Ishikawa (cell line): ENCODE results near the gene ZMYND8.
A peak's percentile ranks its signal among the peaks of the same experiment; 100 is the strongest.

Source experiments
- CEBPB ChIP-seq: IDR thresholded peaks from 2 replicates; pipeline ENCODE4 v1.6.1; 2012
- CREB1 ChIP-seq: IDR thresholded peaks from 2 replicates; pipeline ENCODE4 v1.6.1; 2012; ENCODE audit warnings: low read depth
- EGR1 ChIP-seq: IDR thresholded peaks from 2 replicates; pipeline ENCODE4 v1.6.1; 2012
- EP300 ChIP-seq: IDR thresholded peaks from 2 replicates; pipeline ENCODE4 v1.6.1; 2012; ENCODE audit warnings: borderline replicate concordance
- FOXM1 ChIP-seq: IDR thresholded peaks from 2 replicates; pipeline ENCODE4 v1.6.1; 2012; ENCODE audit warnings: low read depth, borderline replicate concordance
- MAX ChIP-seq: IDR thresholded peaks from 2 replicates; pipeline ENCODE4 v1.6.1; 2012
- NFIC ChIP-seq: IDR thresholded peaks from 2 replicates; pipeline ENCODE4 v1.6.1; 2012
- RAD21 ChIP-seq: IDR thresholded peaks from 2 replicates; pipeline ENCODE4 v1.6.1; 2012; ENCODE audit warnings: low read depth
- REST ChIP-seq: IDR thresholded peaks from 2 replicates; pipeline ENCODE4 v1.6.1; 2012; ENCODE audit warnings: low read depth, mild to moderate bottlenecking
- TAF1 ChIP-seq: IDR thresholded peaks from 2 replicates; pipeline ENCODE4 v1.6.1; 2012; ENCODE audit warnings: low read depth, mild to moderate bottlenecking
- TCF12 ChIP-seq: IDR thresholded peaks from 2 replicates; pipeline ENCODE4 v1.6.1; 2012; ENCODE audit warnings: low read depth
- TEAD4 ChIP-seq: IDR thresholded peaks from 2 replicates; pipeline ENCODE4 v1.6.1; 2012
- USF1 ChIP-seq: IDR thresholded peaks from 2 replicates; pipeline ENCODE4 v1.6.1; 2012
- YY1 ChIP-seq: IDR thresholded peaks from 2 replicates; pipeline ENCODE4 v1.6.1; 2012; ENCODE audit warnings: low read depth
- ZBTB7A ChIP-seq: IDR thresholded peaks from 2 replicates; pipeline ENCODE4 v1.6.1; 2012; ENCODE audit warnings: low read depth

The ZMYND8 gene

GRCh38 chr20:47365023-47365764, 8.7 kb upstream of the ZMYND8 start:
- TF ChIP-seq MAX = no peak

- TF ChIP-seq USF1 = no peak
These were observed 6.1 kb upstream of the ZMYND8 start for GRCh38 chr20:47362361-47363219.

GRCh38 chr20:47361057-47361915, 4.8 kb upstream of the ZMYND8 start:
- TF ChIP-seq YY1 = no peak
- TF ChIP-seq USF1 = no peak
- 0 out of 2 replicates have a peak, but pooled peaks have one; percentile 47 for TF ChIP-seq ZBTB7A
- no peak for TF ChIP-seq EP300
- TF ChIP-seq RAD21 = no peak
- TF ChIP-seq TCF12 = no peak
- no peak for TF ChIP-seq EGR1
- no peak for TF ChIP-seq CREB1

GRCh38 chr20:47360297-47361056, 4.0 kb upstream of the ZMYND8 start:
- TF ChIP-seq EP300 (no peak), ZBTB7A (no peak), TCF12 (peak; percentile 48; the same call in 1 of the 2 replicates), MAX (peak; percentile 54), FOXM1 (peak; percentile 97), TEAD4 (no peak), REST (no peak), RAD21 (no peak; the same call in 1 of the 2 replicates), TAF1 (0 out of 2 replicates have a peak, but pooled peaks have one; percentile 29), USF1 (no peak; the same call in 1 of the 2 replicates), CEBPB (no peak; the same call in 1 of the 2 replicates), CREB1 (no peak), EGR1 (no peak), NFIC (peak; percentile 82), YY1 (no peak)

GRCh38 chr20:47359530-47360296, 3.2 kb upstream of the ZMYND8 start:
- TF ChIP-seq EP300 (no peak), CEBPB (no peak), MAX (no peak), TAF1 (no peak), TCF12 (no peak), YY1 (no peak), ZBTB7A (no peak), CREB1 (no peak), EGR1 (no peak), NFIC (no peak), USF1 (no peak)
